Immature natural killer cell (primary cell): ENCODE results near the gene ELOA2. TPM values are rescaled to one million over a fixed set of nuclear protein-coding genes. Genes with fewer than 3 reads are reported as not detected.

Experiments
- polyA plus RNA-seq, 3 donors: library from polyadenylated mRNA; unstranded; fragments of 300-500 nt; fragmentation: Illumina TruSeq; gene quantifications; one replicate each; pipeline ENCODE4 v1.2.3, GENCODE V29; 2021

The ELOA2 gene
- polyA plus RNA-seq, 3 donors from 2014 or later = not detected

Other genes starting within 250 kb of the ELOA2 start
- 10 to 100 TPM; 16.8 to 25.4 (median 18.8) TPM for gene PIAS2, start 118.1 kb downstream of the ELOA2 start, polyA plus RNA-seq
- under 1 TPM in 1 of 3 donors, not detected in 2; 0.08 TPM for gene KATNAL2, start 118.0 kb downstream of the ELOA2 start, polyA plus RNA-seq
- gene HDHD2, start 114.9 kb upstream of the ELOA2 start, polyA plus RNA-seq = 10 to 100 TPM; 39.7 to 69.1 (median 55.4) TPM
- 10 to 100 TPM; 17.1 to 40.9 (median 23.6) TPM for gene IER3IP1, start 140.7 kb upstream of the ELOA2 start, polyA plus RNA-seq
- gene SKOR2, start 216.0 kb upstream of the ELOA2 start, polyA plus RNA-seq = not detected